Pancreas (tissue), 10 donors: Measurements from ENCODE around the gene CSK. TPM values are rescaled to one million over a fixed set of nuclear protein-coding genes. Genes with fewer than 3 reads are reported as not detected.

ENCODE experiments used
- ATAC-seq, 4 donors: fragments of 200-7000 bp; cut with Tn5 transposase; one replicate each; pipeline versions ENCODE4 v1.8.0 to v1.9.1; 2020; ENCODE audit warnings: mild to moderate bottlenecking in 4 of 4, moderate library complexity in 4 of 4
- DNase-seq, 6 donors: peaks; one replicate each; pipeline ENCODE4 v3.0.0-alpha.2; 2020
- FAIRE-seq: peaks from 2 replicates; lab custom pipeline; 2012; peaks lifted over from hg19 to GRCh38; lab: Jason Lieb, UNC
- H3K27ac ChIP-seq, 4 donors: fragments of 200-600 bp; sonication (generic); 1 replicate in 3 of 4; 2 replicates in 1 of 4; pipeline versions ENCODE4 v1.5.0 to v1.8.0; 2020
- H3K27me3 ChIP-seq, 4 donors: fragments of 200-600 bp; one replicate each; pipeline ENCODE4 v1.8.0; 2021
- H3K36me3 ChIP-seq, 3 donors: fragments of 200-600 bp; sonication (generic) in 1 of 3; one replicate each; pipeline versions ENCODE4 v1.5.0 to v1.8.0; 2020 to 2021
- H3K4me1 ChIP-seq, 3 donors: fragments of 200-600 bp; one replicate each; pipeline ENCODE4 v1.8.0; 2021
- H3K4me3 ChIP-seq, 4 donors: fragments of 200-600 bp; sonication (generic) in 2 of 4; one replicate each; pipeline versions ENCODE4 v1.5.0 to v1.8.0; 2020 to 2021
- H3K9me3 ChIP-seq, 4 donors: fragments of 200-600 bp; one replicate each; pipeline ENCODE4 v1.8.0; 2021
- CTCF ChIP-seq, 4 donors: fragments of 200-600 bp; sonication (generic) in 3 of 4; IDR thresholded peaks; one replicate each; pipeline versions ENCODE4 v1.5.0 to v1.8.0; 2021; ENCODE audit warnings: antibody characterized with exemption in 4 of 4
- WGBS, 2 donors: extraction: QIAGEN DNeasy Blood & Tissue Kit; methylation state at CpG; one replicate each; pipeline ENCODE4 v1.1.7; 2013; 5-methylcytosine and 5-hydroxymethylcytosine counted together
- intact Hi-C, 3 donors: fragments of 100-400 bp; cut with DNase I; formaldehyde crosslinking; loops; one replicate each; pipeline versions ENCODE4 v1.11.1 to v1.14.2; 2022
- polyA plus RNA-seq, 2 donors: library from polyadenylated mRNA; stranded (reverse); fragments of 200-250 nt; gene quantifications; one replicate each; pipeline ENCODE4 v1.2.3, GENCODE V29; 2013
- total RNA-seq, 6 donors: library from RNA; stranded (reverse); fragmentation: NEBNext Ultra II Directional in 4 of 6; extraction: Animal tissue kit (Norgen Biotek cat#: 25700) in 4 of 6; gene quantifications; one replicate each; pipeline versions ENCODE4 v1.2.1 to v1.2.4, GENCODE V29; 2021 to 2023
- donor health status: healthy with polysubstance abuse.
- donor health status: DM: no; HTN: no; CAD: no; lungs with moderate emphysema.
- donor health status: DM: no; HTN: no; CAD: no.
- donor health status: control.
- donor health status: control.
- donor health status: Bipolar disorder and iron deficiency.
- donor health status: DM: yes; HTN: yes; CAD: no.
- donor health status: DM: no; HTN: no; CAD: no.
- donor health status: DM: no; HTN: no; CAD: no.
- donor health status: DM: yes; HTN: yes; CAD: no.

CSK gene
- total and polyA plus RNA-seq, 8 donors = 8.5 to 35.1 (median 16.2) TPM

GRCh38 chr15:74778599-74778970, 3.3 kb upstream of the CSK start:
- H3K4me1 ChIP-seq = peaks cover 0 to 18% (median 3%) of the 10 kb centered on the region in 3 donors

GRCh38 chr15:74779162-74779648, 2.7 kb upstream of the CSK start:
- DNase-seq (no peak), FAIRE-seq (no peak), ATAC-seq (no peak)
- H3K27me3 ChIP-seq = no peaks in the 10 kb centered on the region
- intact Hi-C loops = loop anchor here in 1 of 3 donors (10.0 kb wide), 1 partner anchor 166 kb away; no protein-coding TSS in a partner anchor
- H3K4me1 ChIP-seq = peaks cover 0 to 20% (median 3%) of the 10 kb centered on the region in 3 donors
- TF ChIP-seq CTCF (IDR thresholded peaks at IDR 0.05) = no peak
- H3K27ac ChIP-seq = no peak overlapping the region
- 77% methylated on average over 7 of the region's 7 CpGs for WGBS, 2 donors
- H3K9me3 ChIP-seq = no peaks in the 10 kb centered on the region
- no peak overlapping the region for H3K4me3 ChIP-seq
- no peaks in the 10 kb centered on the region for H3K36me3 ChIP-seq

More at GRCh38 chr15:74778599-74778970, 3.3 kb upstream of the CSK start:
- intact Hi-C loops = loop anchor here in 1 of 3 donors (10.0 kb wide), 1 partner anchor 166 kb away; no protein-coding TSS in a partner anchor
- no peak for TF ChIP-seq CTCF (IDR thresholded peaks at IDR 0.05)
- Histone ChIP-seq H3K27me3 (no peaks in the 10 kb centered on the region), H3K9me3 (no peaks in the 10 kb centered on the region), H3K27ac (no peak overlapping the region), H3K4me3 (no peak overlapping the region), H3K36me3 (no peaks in the 10 kb centered on the region)
- WGBS, 2 donors = 93 to 98% methylated on average over 5 of the region's 5 CpGs
- ATAC-seq (no peak), FAIRE-seq (no peak), DNase-seq (no peak)

DNA sequence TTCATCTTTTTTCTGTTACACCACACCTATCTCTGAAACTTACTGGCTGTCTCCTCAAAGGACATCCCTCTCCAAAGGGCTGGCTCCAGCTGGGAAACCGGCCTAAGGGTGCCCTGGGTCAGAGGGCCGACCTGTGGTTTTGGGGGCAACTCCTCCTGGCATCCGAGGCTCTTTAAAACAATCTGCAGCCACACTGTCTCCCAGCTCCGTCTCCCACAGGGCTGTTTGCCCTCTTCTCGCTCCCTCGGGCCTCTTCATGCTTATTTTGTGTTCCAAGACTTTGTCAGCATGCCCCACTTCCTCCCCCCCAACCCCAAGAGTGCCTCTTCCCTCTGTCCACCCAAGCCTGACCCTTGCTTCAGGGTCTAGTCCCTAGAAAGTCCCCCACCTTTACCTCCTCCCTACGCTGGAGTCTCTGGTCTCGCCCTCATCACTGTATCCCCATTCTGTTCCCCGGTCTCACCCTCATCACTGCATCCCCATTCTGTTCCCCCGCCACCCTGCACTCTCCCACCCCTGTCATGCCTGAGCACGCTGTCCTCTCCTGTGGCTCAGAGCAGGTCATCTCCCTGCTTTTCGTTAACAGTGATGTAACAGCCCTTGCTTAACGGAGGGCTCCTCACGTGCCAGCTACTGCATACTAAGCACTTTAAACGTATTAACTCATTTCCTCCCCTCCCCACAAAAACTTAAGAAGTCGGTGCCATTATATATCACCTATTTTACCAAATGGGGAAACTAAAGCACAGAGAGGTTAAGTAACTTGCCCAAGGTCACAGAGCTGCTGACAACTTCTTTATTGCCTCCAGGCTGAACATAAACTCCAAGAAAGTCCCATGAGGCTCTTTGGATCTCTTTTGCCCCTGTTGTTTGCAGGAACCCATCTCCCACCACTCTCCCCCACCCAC, 1.1 kb upstream of the CSK start:
- intact Hi-C loops = loop anchor here in 1 of 3 donors (5.0 kb wide), 1 partner anchor 57 kb away; no protein-coding TSS in a partner anchor
- no peak for ATAC-seq
- 54 to 66% methylated on average over 16 of the region's 16 CpGs for WGBS, 2 donors
- Histone ChIP-seq H3K27me3 (no peaks in the 10 kb centered on the region), H3K9me3 (no peaks in the 10 kb centered on the region), H3K4me1 (peaks cover 0 to 20% (median 3%) of the 10 kb centered on the region in 3 donors), H3K4me3 (peak overlapping the region in 1 of 4 donors; percentile 79), H3K27ac (no peak overlapping the region), H3K36me3 (no peaks in the 10 kb centered on the region)
- DNase-seq = no peak
- no peak for FAIRE-seq
- TF ChIP-seq CTCF (IDR thresholded peaks at IDR 0.05) = no peak

GRCh38 chr15:74782259-74783071, 585 bp downstream of the CSK start:
- no peaks in the 10 kb centered on the region for H3K27me3 ChIP-seq
- FAIRE-seq = no peak
- WGBS, 2 donors = 0 to 1% methylated on average over 48 to 72 of the region's 72 CpGs
- TF ChIP-seq CTCF (IDR thresholded peaks at IDR 0.05) = no peak
- no peaks in the 10 kb centered on the region for H3K36me3 ChIP-seq
- intact Hi-C loops = loop anchor here in 1 of 3 donors (5.0 kb wide), 1 partner anchor 55 kb away; no protein-coding TSS in a partner anchor
- H3K4me3 ChIP-seq = peak overlapping the region; percentile 53 to 79 (median 70)
- peak; percentile 13 to 51 (median 22) for ATAC-seq
- peak overlapping the region in 3 of 4 donors; percentile 44 to 54 (median 46) for H3K27ac ChIP-seq
- no peaks in the 10 kb centered on the region for H3K9me3 ChIP-seq
- peak in 2 of 6 donors; percentile 38 to 74 for DNase-seq
- peaks cover 0 to 22% (median 3%) of the 10 kb centered on the region in 3 donors for H3K4me1 ChIP-seq
